ENCODE measurements around the gene PTPRS. TPM values are rescaled to one million over a fixed set of nuclear protein-coding genes. Genes with fewer than 3 reads are reported as not detected.
"Not testable (repeated sequence)": the region's sequence is repeated elsewhere in the genome, so short reads cannot be mapped to it uniquely, and the experiment has no call there.

PTPRS gene
- total RNA-seq, 4 donors from 2014 or later: 123 to 200 (median 161) TPM

DNA sequence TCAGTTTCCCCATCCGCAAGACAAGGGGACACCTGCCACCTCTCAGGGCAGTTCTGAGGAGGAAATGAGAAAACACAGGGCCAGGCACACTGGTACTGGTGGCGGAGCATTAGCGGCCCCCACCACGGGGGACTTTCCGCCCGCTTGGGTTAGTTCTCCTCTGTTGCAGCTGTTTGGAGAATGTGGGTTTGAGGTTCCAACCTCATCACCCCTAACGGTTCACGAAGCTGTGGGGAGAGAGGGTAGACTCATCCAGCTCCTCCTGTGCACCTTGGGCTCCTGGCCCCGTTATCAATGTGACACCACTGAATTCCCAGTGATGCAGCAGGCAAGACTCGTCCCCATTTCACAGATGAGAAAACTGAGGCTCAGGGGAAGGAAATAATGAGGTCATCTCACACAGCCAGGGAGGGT is 10.3 kb downstream of the PTPRS start:
- TF ChIP-seq CTCF (IDR thresholded peaks at IDR 0.05) (no peak), POLR2A (IDR thresholded peaks at IDR 0.05) (no peak)
- no peak for DNase-seq (ENCODE audit: low spot score in 2 of 2)
- intact Hi-C loops (cut with DNase I; ENCODE audit: low total_unique reads): no loop called here
- 84 to 92% methylated on average over 10 of the region's 10 CpGs for WGBS, 2 donors
- no peak overlapping the region for H3K4me3 ChIP-seq (ENCODE audit: low read depth, poor library complexity, severe bottlenecking)

DNA sequence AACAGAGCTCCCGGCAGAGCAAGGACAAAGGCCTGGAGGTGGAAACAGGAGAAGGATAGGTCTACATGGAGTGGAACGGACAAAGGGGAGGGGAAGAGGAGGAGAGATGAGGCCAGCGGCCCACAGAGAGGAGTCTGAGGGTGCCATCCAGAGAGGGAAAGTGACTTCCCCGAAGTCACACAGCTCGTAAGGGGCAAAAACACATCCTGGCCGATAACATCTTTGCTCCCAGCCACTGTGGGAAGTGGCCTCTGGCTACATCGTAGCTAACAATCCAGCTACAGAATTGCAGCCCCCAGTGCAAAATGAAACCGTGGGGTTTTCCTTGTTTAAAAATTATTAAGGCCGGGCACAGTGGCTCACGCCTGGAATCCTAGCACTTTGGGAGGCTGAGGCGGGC is 11.5 kb downstream of the PTPRS start:
- WGBS, 2 donors: 90 to 94% methylated on average over 11 of the region's 11 CpGs
- intact Hi-C loops (cut with DNase I; ENCODE audit: low total_unique reads): no loop called here
- no peak for DNase-seq (ENCODE audit: low spot score in 2 of 2)
- no peak overlapping the region for H3K4me3 ChIP-seq (ENCODE audit: low read depth, poor library complexity, severe bottlenecking)
- no peak for TF ChIP-seq POLR2A (IDR thresholded peaks at IDR 0.05)
- TF ChIP-seq CTCF (IDR thresholded peaks at IDR 0.05): no peak

- 84 to 94% methylated on average over 7 to 8 of the region's 8 CpGs for WGBS, 2 donors
- DNase-seq (ENCODE audit: low spot score in 2 of 2); H3K4me3 ChIP-seq (ENCODE audit: low read depth, poor library complexity, severe bottlenecking); intact Hi-C loops (cut with DNase I; ENCODE audit: low total_unique reads): not testable (repeated sequence)
These were observed 12.2 kb downstream of the PTPRS start for GRCh38 chr19:5328407-5328806.

- no peak for DNase-seq (ENCODE audit: low spot score in 2 of 2)
- WGBS, 2 donors: 85% methylated on average over 18 of the region's 18 CpGs
- no peak overlapping the region for H3K4me3 ChIP-seq (ENCODE audit: low read depth, poor library complexity, severe bottlenecking)
- no peak for TF ChIP-seq CTCF (IDR thresholded peaks at IDR 0.05)
- TF ChIP-seq POLR2A (IDR thresholded peaks at IDR 0.05): no peak
- intact Hi-C loops (cut with DNase I; ENCODE audit: low total_unique reads): no loop called here
These were observed 13.5 kb downstream of the PTPRS start for GRCh38 chr19:5326986-5327623.

GRCh38 chr19:5326545-5326944 is 14.1 kb downstream of the PTPRS start:
- TF ChIP-seq POLR2A (IDR thresholded peaks at IDR 0.05): no peak
- no peak for TF ChIP-seq CTCF (IDR thresholded peaks at IDR 0.05)

DNA sequence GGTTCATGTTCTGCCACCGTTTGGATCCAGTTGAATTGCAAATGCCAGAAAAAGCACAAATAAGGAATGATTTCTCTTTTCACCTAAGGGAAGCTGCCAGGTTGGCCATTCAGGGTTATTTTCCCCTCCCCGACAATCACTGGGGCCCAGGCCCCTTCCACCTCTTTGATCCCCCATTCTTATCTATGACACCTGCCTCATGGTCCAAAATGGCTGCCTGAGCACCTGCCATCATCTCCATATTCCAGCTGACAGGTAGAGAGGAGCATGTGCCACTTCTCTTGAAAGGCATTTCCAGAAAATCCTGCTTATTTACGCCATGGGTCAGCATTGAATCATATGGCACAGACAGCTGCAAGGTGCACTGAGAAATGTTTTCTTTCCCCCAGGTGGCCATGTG is 15.7 kb downstream of the PTPRS start:
- H3K4me3 ChIP-seq (ENCODE audit: low read depth, poor library complexity, severe bottlenecking): no peak overlapping the region
- TF ChIP-seq CTCF (IDR thresholded peaks at IDR 0.05) (no peak), POLR2A (IDR thresholded peaks at IDR 0.05) (no peak)
- no peak for DNase-seq (ENCODE audit: low spot score in 2 of 2)
- intact Hi-C loops (cut with DNase I; ENCODE audit: low total_unique reads): no loop called here
- 96 to 98% methylated on average over 3 of the region's 3 CpGs for WGBS, 2 donors

More at GRCh38 chr19:5326545-5326944, 14.1 kb downstream of the PTPRS start:
- intact Hi-C loops (cut with DNase I; ENCODE audit: low total_unique reads): no loop called here
- DNase-seq (ENCODE audit: low spot score in 2 of 2): no peak
- WGBS, 2 donors: 69 to 71% methylated on average over 9 of the region's 9 CpGs
- H3K4me3 ChIP-seq (ENCODE audit: low read depth, poor library complexity, severe bottlenecking): no peak overlapping the region

All from lower leg skin (tissue), 4 donors.